Loucy (cell line): ENCODE data around the gene ACOXL.

ENCODE experiments used
- H2AFZ ChIP-seq: fragments of 200-600 bp; sonication (generic); 2 replicates; pipeline ENCODE4 v1.6.0; 2016; ENCODE audit warnings: antibody characterized with exemption, mild to moderate bottlenecking, low read length, moderate library complexity
- H3F3A ChIP-seq: fragments of 200-600 bp; 2 replicates; pipeline ENCODE4 v1.6.0; 2016; ENCODE audit warnings: antibody characterized with exemption, low read depth, mild to moderate bottlenecking
- H3K27me3 ChIP-seq: fragments of 200-600 bp; sonication (generic); 2 replicates; pipeline ENCODE4 v1.6.1; 2014; ENCODE audit warnings: low read length, mild to moderate bottlenecking; ENCODE audit not compliant: insufficient read depth, poor library complexity, severe bottlenecking
- H3K36me3 ChIP-seq: fragments of 200-600 bp; sonication (generic); 2 replicates; pipeline ENCODE4 v1.6.1; 2016; ENCODE audit warnings: low read length; ENCODE audit not compliant: insufficient read depth
- H3K4me1 ChIP-seq: fragments of 200-600 bp; sonication (generic); 2 replicates; pipeline ENCODE4 v1.5.1; 2014; ENCODE audit warnings: low read length, mild to moderate bottlenecking; ENCODE audit not compliant: insufficient read depth, poor library complexity, severe bottlenecking
- H3K4me2 ChIP-seq: fragments of 200-600 bp; sonication (generic); 2 replicates; pipeline ENCODE4 v1.6.0; 2014; ENCODE audit warnings: antibody characterized with exemption, low read length, low read depth, mild to moderate bottlenecking; ENCODE audit not compliant: poor library complexity, severe bottlenecking
- H3K4me3 ChIP-seq: fragments of 200-600 bp; sonication (generic); 2 replicates; pipeline ENCODE4 v1.5.1; 2014; ENCODE audit warnings: low read length, mild to moderate bottlenecking, mixed read lengths; ENCODE audit not compliant: poor library complexity, severe bottlenecking
- H3K79me2 ChIP-seq: fragments of 200-600 bp; sonication (generic); 2 replicates; pipeline ENCODE4 v1.6.1; 2014; ENCODE audit warnings: low read length; ENCODE audit not compliant: insufficient read depth
- H3K9ac ChIP-seq: fragments of 200-600 bp; sonication (generic); 2 replicates; pipeline ENCODE4 v1.6.0; 2014; ENCODE audit warnings: mild to moderate bottlenecking, low read depth, low read length, moderate library complexity; ENCODE audit not compliant: poor library complexity, severe bottlenecking
- H3K9me2 ChIP-seq: fragments of 200-600 bp; sonication (generic); replicated peaks from 2 replicates; pipeline ENCODE4 v1.6.1; 2016; ENCODE audit warnings: low read depth, low read length, mixed read lengths
- H3K9me3 ChIP-seq: fragments of 200-600 bp; sonication (generic); 2 replicates; pipeline ENCODE4 v1.6.1; 2014; ENCODE audit warnings: mild to moderate bottlenecking, antibody characterized with exemption, low read length, low read depth; ENCODE audit not compliant: insufficient read depth
- H4K20me1 ChIP-seq: fragments of 200-600 bp; sonication (generic); 2 replicates; pipeline ENCODE4 v1.6.0; 2014; ENCODE audit warnings: antibody characterized with exemption, low read length, mild to moderate bottlenecking; ENCODE audit not compliant: insufficient read depth, poor library complexity, severe bottlenecking
- CTCF ChIP-seq: fragments of 200-600 bp; sonication (generic); conservative IDR thresholded peaks from 2 replicates; pipeline ENCODE4 v1.5.1; 2014; ENCODE audit warnings: mild to moderate bottlenecking, antibody characterized with exemption, low read length
- EZH2phosphoT487 ChIP-seq: fragments of 200-600 bp; IDR thresholded peaks from 2 replicates; pipeline ENCODE4 v1.6.1; 2018; ENCODE audit warnings: antibody characterized with exemption, mild to moderate bottlenecking, moderate library complexity, borderline replicate concordance

The ACOXL gene

GRCh38 chr2:111117598-111118480 lies 385.5 kb downstream of the ACOXL start:
- H3K4me2 ChIP-seq: no peak overlapping the region
- H3K9me3 ChIP-seq: no peaks in the 10 kb centered on the region
- H3K4me1 ChIP-seq: peaks cover 11% of the 10 kb centered on the region
- H3K79me2 ChIP-seq: peaks cover 19% of the 10 kb centered on the region
- no peaks in the 10 kb centered on the region for H3K9me2 ChIP-seq
- H3F3A ChIP-seq: no peaks in the 10 kb centered on the region
- H3K9ac ChIP-seq: no peak overlapping the region
- H3K27me3 ChIP-seq: no peaks in the 10 kb centered on the region
- H3K36me3 ChIP-seq: no peaks in the 10 kb centered on the region
- no peak for TF ChIP-seq EZH2phosphoT487
- TF ChIP-seq CTCF: no peak
- no peak overlapping the region for H3K4me3 ChIP-seq
- no peak overlapping the region for H2AFZ ChIP-seq
- H4K20me1 ChIP-seq: peaks cover 10% of the 10 kb centered on the region

GRCh38 chr2:111118481-111118980 lies 386.2 kb downstream of the ACOXL start:
- Histone ChIP-seq H3K4me2 (no peak overlapping the region), H3K79me2 (peaks cover 26% of the 10 kb centered on the region), H3K27me3 (no peaks in the 10 kb centered on the region), H3K9me3 (no peaks in the 10 kb centered on the region), H4K20me1 (peaks cover 14% of the 10 kb centered on the region), H3K9ac (no peak overlapping the region), H3F3A (no peaks in the 10 kb centered on the region), H3K36me3 (no peaks in the 10 kb centered on the region), H3K4me1 (peaks cover 16% of the 10 kb centered on the region), H3K4me3 (no peak overlapping the region), H3K9me2 (no peaks in the 10 kb centered on the region), H2AFZ (no peak overlapping the region)
- TF ChIP-seq CTCF (no peak), EZH2phosphoT487 (no peak)

- Histone ChIP-seq H3K4me3 (no peak overlapping the region), H3K36me3 (no peaks in the 10 kb centered on the region), H2AFZ (no peak overlapping the region), H3F3A (no peaks in the 10 kb centered on the region), H3K79me2 (peaks cover 32% of the 10 kb centered on the region), H3K9me2 (no peaks in the 10 kb centered on the region), H3K27me3 (no peaks in the 10 kb centered on the region), H3K4me1 (peaks cover 20% of the 10 kb centered on the region), H3K9me3 (no peaks in the 10 kb centered on the region), H3K4me2 (no peak overlapping the region), H3K9ac (no peak overlapping the region), H4K20me1 (peaks cover 14% of the 10 kb centered on the region)
- TF ChIP-seq CTCF (no peak), EZH2phosphoT487 (no peak)
Measured at GRCh38 chr2:111118981-111119821, 386.8 kb downstream of the ACOXL start.
